Gastrocnemius medialis (tissue), 4 donors: ENCODE measurements around the gene TP53RK.

ENCODE experiments used
- CTCF ChIP-seq, 5 experiments: fragments of 450-650 bp in 3 of 5; fragments of 200-600 bp in 2 of 5; sonication (generic) in 2 of 5; IDR thresholded peaks in 4 of 5; conservative IDR thresholded peaks in 1 of 5; 1 replicate in 4 of 5; 2 replicates in 1 of 5; pipeline ENCODE4 v1.5.1; 2016 to 2019; ENCODE audit warnings: antibody characterized with exemption in 5 of 5, mild to moderate bottlenecking in 3 of 5, moderate library complexity in 3 of 5
- POLR2A ChIP-seq, 2 donors: fragments of 450-650 bp; IDR thresholded peaks; one replicate each; pipeline ENCODE4 v1.6.1; 2017; ENCODE audit warnings: antibody characterized with exemption in 2 of 2, mild to moderate bottlenecking in 2 of 2, moderate library complexity in 2 of 2

GRCh38 chr20:46690219-46691106 lies 1.2 kb upstream of the TP53RK start:
- TF ChIP-seq CTCF (IDR thresholded peaks at IDR 0.05 in 4 of 5, conservative IDR thresholded peaks at IDR 0.05 in 1 of 5) (no peak), POLR2A (IDR thresholded peaks at IDR 0.05) (no peak)
